Measurements from ENCODE around the gene UTS2B. TPM values are rescaled to one million over a fixed set of nuclear protein-coding genes. Genes with fewer than 3 reads are reported as not detected.

Gene UTS2B
- total and polyA plus RNA-seq, 5 experiments from 2014 or later: not detected

- Mint-ChIP-seq H3K27ac (peak within 1 kb of the TSS in 6 of 10 donors; percentile 4 to 71 (median 50)), H3K4me3 (peak within 1 kb of the TSS; percentile 40 to 82 (median 61)), H3K4me1 (peaks cover 2 to 44% (median 7%) of the 10 kb centered on the region in 4 donors), H3K27me3 (peaks cover 10 to 41% (median 27%) of the 10 kb centered on the region in 5 donors), H3K9me3 (peaks cover 0 to 6% (median 0%) of the 10 kb centered on the region in 9 donors), H3K36me3 (no peaks in the 10 kb centered on the region)
- DNase-seq (peak in 5 of 10 donors; percentile 6 to 33 (median 14)), ATAC-seq (peak; percentile 23 to 65)
- POLR2A ChIA-PET: no interaction called here
These were observed 1.2 kb downstream of the UTS2B start, which contains the start of gene CCDC50 for GRCh38 chr3:191328962-191329653. TSS of gene CCDC50 (plus strand) at chr3:191329394. CDS start at chr3:191329675, 281 bp downstream.

DNA sequence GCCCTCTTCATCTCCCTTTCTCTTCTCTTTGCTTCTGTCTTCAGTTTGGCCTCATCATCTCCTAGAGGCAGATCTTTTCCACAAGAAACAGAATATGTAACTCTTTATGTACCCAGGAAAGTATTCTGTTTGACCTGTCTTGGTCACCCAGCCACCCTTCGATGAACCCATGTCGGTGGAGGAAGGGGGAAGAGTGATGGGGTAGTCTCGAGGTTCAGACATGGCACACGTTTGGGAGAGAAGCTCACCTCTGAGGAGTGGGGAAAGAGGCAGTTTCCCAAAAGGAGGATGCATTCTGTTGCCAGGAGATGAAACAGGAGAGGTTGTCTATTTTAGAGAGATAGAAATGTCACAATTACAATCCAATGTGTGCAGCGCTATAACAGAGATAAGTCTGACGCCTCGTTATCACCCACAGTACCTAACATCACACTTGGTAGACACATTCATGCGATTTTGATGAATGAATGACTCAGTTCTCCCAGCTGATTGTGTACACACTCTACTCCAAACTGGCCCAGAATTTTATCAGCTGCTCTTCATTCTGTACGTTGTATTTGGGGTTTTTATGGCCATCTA is 1.9 kb downstream of the UTS2B start:
- peaks cover 2 to 40% (median 7%) of the 10 kb centered on the region in 4 donors for H3K4me1 Mint-ChIP-seq
- H3K27me3 Mint-ChIP-seq: peaks cover 11 to 41% (median 31%) of the 10 kb centered on the region in 5 donors
- DNase-seq: no peak
- ATAC-seq: peak in 1 of 2 donors; percentile 33
- POLR2A ChIA-PET: no interaction called here
- no peaks in the 10 kb centered on the region for H3K36me3 Mint-ChIP-seq
- peaks cover 0 to 6% (median 0%) of the 10 kb centered on the region in 9 donors for H3K9me3 Mint-ChIP-seq
- H3K27ac Mint-ChIP-seq: peak overlapping the region in 6 of 10 donors; percentile 4 to 71 (median 50)
- H3K4me3 Mint-ChIP-seq: peak overlapping the region; percentile 20 to 80 (median 57)

DNA sequence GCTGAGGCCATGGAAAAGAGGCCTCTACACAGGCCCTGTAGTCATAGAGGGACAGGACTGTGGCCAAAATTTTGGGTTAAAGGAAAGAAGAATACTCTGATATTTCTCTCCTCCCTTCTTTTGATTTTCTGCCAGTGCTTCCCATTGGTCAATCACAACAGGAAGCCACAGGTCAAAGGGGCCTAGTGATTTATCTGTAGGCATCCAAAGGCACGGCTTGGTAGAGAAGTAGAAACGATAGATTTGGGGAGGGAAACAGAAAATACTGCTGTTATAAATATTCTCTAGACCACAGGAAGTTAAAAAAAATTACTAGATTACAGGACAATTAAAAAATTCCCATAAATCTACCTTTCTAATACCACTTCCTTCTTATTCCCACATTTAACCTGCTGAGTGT is 2.8 kb downstream of the UTS2B start:
- Mint-ChIP-seq H3K36me3 (no peaks in the 10 kb centered on the region), H3K4me3 (no peak overlapping the region)

GRCh38 chr3:191324936-191325335 is 5.4 kb downstream of the UTS2B start:
- POLR2A ChIA-PET: no interaction called here
- DNase-seq: no peak
- H3K4me1 Mint-ChIP-seq: peaks cover 0 to 12% (median 2%) of the 10 kb centered on the region in 4 donors
- no peak overlapping the region for H3K27ac Mint-ChIP-seq
- H3K36me3 Mint-ChIP-seq: no peaks in the 10 kb centered on the region
- ATAC-seq: no peak
- H3K27me3 Mint-ChIP-seq: peaks cover 11 to 35% (median 24%) of the 10 kb centered on the region in 5 donors
- H3K4me3 Mint-ChIP-seq: no peak overlapping the region
- H3K9me3 Mint-ChIP-seq: peaks cover 0 to 10% (median 0%) of the 10 kb centered on the region in 9 donors

More for the DNA sequence above, 2.8 kb downstream of the UTS2B start:
- Mint-ChIP-seq H3K27me3 (peaks cover 13 to 41% (median 33%) of the 10 kb centered on the region in 5 donors), H3K27ac (peak overlapping the region in 1 of 10 donors; percentile 17), H3K4me1 (peaks cover 2 to 33% (median 7%) of the 10 kb centered on the region in 4 donors), H3K9me3 (peaks cover 0 to 10% (median 0%) of the 10 kb centered on the region in 9 donors)
- DNase-seq: no peak
- ATAC-seq: no peak
- POLR2A ChIA-PET: no interaction called here

DNA sequence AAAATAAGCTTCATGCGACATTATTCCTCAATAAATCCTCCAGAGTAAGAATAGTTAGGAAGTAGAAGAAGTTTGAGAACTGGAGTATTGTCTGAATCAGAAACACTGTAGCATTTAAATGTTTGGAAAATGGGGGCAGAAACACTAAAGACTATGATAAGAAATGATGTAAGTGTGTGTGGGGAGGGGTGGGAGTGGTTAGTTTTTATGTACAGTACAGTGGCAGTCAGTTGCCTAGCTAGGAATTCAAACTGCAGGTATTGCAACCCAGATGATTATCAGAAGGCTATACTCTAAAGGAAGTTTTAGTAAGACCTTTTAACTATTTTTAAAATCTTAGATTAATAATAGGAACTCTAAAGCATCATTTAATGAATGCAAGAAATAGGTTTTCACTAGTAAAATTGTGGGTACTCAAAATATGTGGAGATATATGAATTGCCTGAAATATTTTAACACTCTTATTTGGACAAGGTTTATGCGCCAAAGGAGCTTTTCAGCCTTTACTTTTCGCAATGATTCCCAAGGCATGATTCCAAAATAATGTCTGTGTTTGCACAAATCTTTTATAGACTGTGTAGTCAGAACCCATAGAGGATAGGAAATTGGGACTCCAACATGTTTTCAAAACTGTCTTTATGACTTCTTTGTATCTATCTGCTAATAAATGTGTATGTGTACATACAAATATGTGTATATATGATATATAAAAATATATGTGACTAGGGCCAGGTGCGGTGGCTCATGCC is 9.1 kb downstream of the UTS2B start:
- no peak overlapping the region for H3K27ac Mint-ChIP-seq
- no peaks in the 10 kb centered on the region for H3K4me1 Mint-ChIP-seq
- DNase-seq (no peak), ATAC-seq (no peak)
- H3K36me3 Mint-ChIP-seq: no peaks in the 10 kb centered on the region
- H3K27me3 Mint-ChIP-seq: peaks cover 4 to 12% (median 9%) of the 10 kb centered on the region in 5 donors
- no peak overlapping the region for H3K4me3 Mint-ChIP-seq
- H3K9me3 Mint-ChIP-seq: peaks cover 0 to 10% (median 0%) of the 10 kb centered on the region in 9 donors
- POLR2A ChIA-PET: no interaction called here

GRCh38 chr3:191320316-191320715 is 10.0 kb downstream of the UTS2B start:
- ATAC-seq (no peak), DNase-seq (no peak)
- Mint-ChIP-seq H3K27ac (no peak overlapping the region), H3K27me3 (peaks cover 4 to 12% (median 9%) of the 10 kb centered on the region in 5 donors), H3K36me3 (no peaks in the 10 kb centered on the region), H3K9me3 (peaks cover 0 to 10% (median 0%) of the 10 kb centered on the region in 9 donors), H3K4me3 (no peak overlapping the region), H3K4me1 (no peaks in the 10 kb centered on the region)
- POLR2A ChIA-PET: no interaction called here

GRCh38 chr3:191316876-191317603 is 13.3 kb downstream of the UTS2B start:
- H3K9me3 Mint-ChIP-seq: peaks cover 0 to 2% (median 0%) of the 10 kb centered on the region in 9 donors
- H3K36me3 Mint-ChIP-seq: no peaks in the 10 kb centered on the region
- H3K27ac Mint-ChIP-seq: no peak overlapping the region
- DNase-seq: no peak
- POLR2A ChIA-PET: no interaction called here
- H3K4me1 Mint-ChIP-seq: no peaks in the 10 kb centered on the region
- peaks cover 0 to 12% (median 6%) of the 10 kb centered on the region in 5 donors for H3K27me3 Mint-ChIP-seq
- no peak overlapping the region for H3K4me3 Mint-ChIP-seq
- ATAC-seq: no peak

GRCh38 chr3:191314109-191314728 is 16.1 kb downstream of the UTS2B start:
- peaks cover 0 to 9% (median 0%) of the 10 kb centered on the region in 9 donors for H3K9me3 Mint-ChIP-seq
- POLR2A ChIA-PET: no interaction called here
- H3K4me3 Mint-ChIP-seq: no peak overlapping the region
- no peaks in the 10 kb centered on the region for H3K4me1 Mint-ChIP-seq
- ATAC-seq (no peak), DNase-seq (no peak)
- no peaks in the 10 kb centered on the region for H3K36me3 Mint-ChIP-seq
- no peak overlapping the region for H3K27ac Mint-ChIP-seq
- H3K27me3 Mint-ChIP-seq: peaks cover 0 to 4% (median 0%) of the 10 kb centered on the region in 5 donors

DNA sequence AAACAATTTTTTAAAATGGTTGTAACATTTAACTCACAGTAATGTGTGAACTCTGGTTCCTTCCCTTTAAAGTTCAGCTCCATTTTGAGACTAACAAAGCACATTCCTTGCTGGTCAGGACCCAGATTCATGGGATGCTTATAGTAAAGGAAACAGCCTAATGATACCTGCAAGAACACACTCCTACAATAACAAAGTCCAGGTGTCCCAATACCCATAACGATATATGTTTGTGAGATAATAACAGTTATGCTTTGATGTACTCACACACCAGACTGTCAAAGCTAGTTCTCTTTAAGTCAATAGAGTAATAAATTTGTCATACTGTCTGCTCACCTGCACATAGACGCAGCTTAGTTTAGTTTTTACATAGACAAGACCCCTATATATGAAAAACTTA is 17.0 kb downstream of the UTS2B start:
- no peak overlapping the region for H3K4me3 Mint-ChIP-seq
- POLR2A ChIA-PET: no interaction called here
- no peak for ATAC-seq

GRCh38 chr3:191307341-191307740 is 23.0 kb downstream of the UTS2B start:
- DNase-seq (no peak), ATAC-seq (no peak)
- H3K4me3 Mint-ChIP-seq: no peak overlapping the region
- POLR2A ChIA-PET: no interaction called here
- peaks cover 0 to 2% (median 0%) of the 10 kb centered on the region in 5 donors for H3K27me3 Mint-ChIP-seq
- H3K4me1 Mint-ChIP-seq: no peaks in the 10 kb centered on the region
- H3K36me3 Mint-ChIP-seq: no peaks in the 10 kb centered on the region
- no peak overlapping the region for H3K27ac Mint-ChIP-seq
- peaks cover 0 to 9% (median 0%) of the 10 kb centered on the region in 9 donors for H3K9me3 Mint-ChIP-seq

More for the DNA sequence above, 17.0 kb downstream of the UTS2B start:
- Mint-ChIP-seq H3K27me3 (peaks cover 0 to 4% (median 0%) of the 10 kb centered on the region in 5 donors), H3K27ac (no peak overlapping the region), H3K4me1 (no peaks in the 10 kb centered on the region), H3K9me3 (peaks cover 0 to 9% (median 0%) of the 10 kb centered on the region in 9 donors), H3K36me3 (no peaks in the 10 kb centered on the region)
- DNase-seq: no peak

GRCh38 chr3:191306428-191306827 is 23.9 kb downstream of the UTS2B start:
- DNase-seq (no peak), ATAC-seq (no peak)
- Mint-ChIP-seq H3K4me3 (no peak overlapping the region), H3K9me3 (peaks cover 0 to 9% (median 0%) of the 10 kb centered on the region in 9 donors), H3K4me1 (peaks cover 0 to 6% (median 0%) of the 10 kb centered on the region in 4 donors), H3K36me3 (no peaks in the 10 kb centered on the region), H3K27me3 (peaks cover 0 to 2% (median 0%) of the 10 kb centered on the region in 5 donors), H3K27ac (no peak overlapping the region)
- POLR2A ChIA-PET: no interaction called here

- POLR2A ChIA-PET: no interaction called here
- Mint-ChIP-seq H3K27ac (no peak overlapping the region), H3K36me3 (no peaks in the 10 kb centered on the region), H3K4me1 (peaks cover 0 to 27% (median 0%) of the 10 kb centered on the region in 4 donors), H3K27me3 (peaks cover 0 to 2% (median 0%) of the 10 kb centered on the region in 5 donors), H3K9me3 (peaks cover 0 to 2% (median 0%) of the 10 kb centered on the region in 9 donors), H3K4me3 (no peak overlapping the region)
- no peak for ATAC-seq
- no peak for DNase-seq
These were observed 26.7 kb downstream of the UTS2B start for GRCh38 chr3:191303596-191303995.

All from naive thymus-derived CD8-positive, alpha-beta T cell (primary cell).